ENCODE results near the gene TCF19.
A peak's percentile ranks its signal among the peaks of the same experiment; 100 is the strongest.

Gene TCF19

GRCh38 chr6:31158140-31158862 lies at the start of gene TCF19:
Gene TCF19 (plus strand): TSS chr6:31158589. CDS start chr6:31159470, 881 bp downstream.
- DNase-seq (ENCODE audit: low read depth in 3 of 3, low spot score in 1 of 3) = peak; percentile 98 to 99 (median 98)

- DNase-seq (ENCODE audit: low read depth in 3 of 3, low spot score in 1 of 3) = no peak
Observed at GRCh38 chr6:31110825-31111582, 47.4 kb upstream of the TCF19 start.

GRCh38 chr6:31111712-31112111 lies 46.7 kb upstream of the TCF19 start:
- DNase-seq (ENCODE audit: low read depth in 3 of 3, low spot score in 1 of 3) = no peak

GRCh38 chr6:31112478-31112877 lies 45.9 kb upstream of the TCF19 start, which contains the start of gene C6orf15:
Gene C6orf15 (minus strand): TSS chr6:31112575. CDS start chr6:31112555, 20 bp downstream.
- no peak for DNase-seq (ENCODE audit: low read depth in 3 of 3, low spot score in 1 of 3)

- no peak for DNase-seq (ENCODE audit: low read depth in 3 of 3, low spot score in 1 of 3)
Observed at GRCh38 chr6:31113861-31114540, 44.4 kb upstream of the TCF19 start.

GRCh38 chr6:31114541-31114878 lies 43.9 kb upstream of the TCF19 start, which contains the start of gene PSORS1C1:
Gene PSORS1C1 (plus strand): TSS chr6:31114800. CDS start chr6:31129633, 14,833 bp downstream.
- no peak for DNase-seq (ENCODE audit: low read depth in 3 of 3, low spot score in 1 of 3)

GRCh38 chr6:31114970-31115849 lies 43.2 kb upstream of the TCF19 start:
- DNase-seq (ENCODE audit: low read depth in 3 of 3, low spot score in 1 of 3) = no peak

GRCh38 chr6:31115941-31116560 lies 42.3 kb upstream of the TCF19 start:
- DNase-seq (ENCODE audit: low read depth in 3 of 3, low spot score in 1 of 3) = no peak

- DNase-seq (ENCODE audit: low read depth in 3 of 3, low spot score in 1 of 3) = no peak
Observed at GRCh38 chr6:31116661-31117385, 41.6 kb upstream of the TCF19 start.

GRCh38 chr6:31118178-31118577 lies 40.2 kb upstream of the TCF19 start:
- DNase-seq (ENCODE audit: low read depth in 3 of 3, low spot score in 1 of 3) = no peak

GRCh38 chr6:31120151-31120915 lies 38.1 kb upstream of the TCF19 start, which contains the start of gene CDSN:
Gene CDSN (minus strand): TSS chr6:31120446. CDS start chr6:31120419, 27 bp downstream.
- DNase-seq (ENCODE audit: low read depth in 3 of 3, low spot score in 1 of 3) = no peak

GRCh38 chr6:31121131-31121790 lies 37.1 kb upstream of the TCF19 start:
- DNase-seq (ENCODE audit: low read depth in 3 of 3, low spot score in 1 of 3) = no peak

GRCh38 chr6:31122791-31123706 lies 35.3 kb upstream of the TCF19 start:
- DNase-seq (ENCODE audit: low read depth in 3 of 3, low spot score in 1 of 3) = no peak

- no peak for DNase-seq (ENCODE audit: low read depth in 3 of 3, low spot score in 1 of 3)
Observed at GRCh38 chr6:31125162-31125561, 33.2 kb upstream of the TCF19 start.

GRCh38 chr6:31125586-31126363 lies 32.6 kb upstream of the TCF19 start:
- DNase-seq (ENCODE audit: low read depth in 3 of 3, low spot score in 1 of 3) = no peak

- DNase-seq (ENCODE audit: low read depth in 3 of 3, low spot score in 1 of 3) = no peak
Observed at GRCh38 chr6:31126396-31127175, 31.8 kb upstream of the TCF19 start.
